Liver (tissue), 9 donors: ENCODE data around the gene CACNB4. TPM values are rescaled to one million over a fixed set of nuclear protein-coding genes. Genes with fewer than 3 reads are reported as not detected.

Experiments
- DNase-seq: peaks from one replicate; pipeline ENCODE4 v3.0.0-alpha.2; 2017; ENCODE audit warnings: low spot score
- H3K27ac ChIP-seq, 2 donors: one replicate each; pipeline ENCODE4 v1.7.0; 2013; ENCODE audit warnings: inconsistent platforms in 2 of 2, low read length in 2 of 2, control low read depth in 1 of 2, low read depth in 1 of 2, mild to moderate bottlenecking in 1 of 2
- H3K27me3 ChIP-seq, 4 donors: one replicate each; pipeline versions ENCODE4 v1.6.1 to v1.7.0; 2013; ENCODE audit warnings: low read length in 3 of 4, inconsistent platforms in 1 of 4, mild to moderate bottlenecking in 1 of 4, moderate library complexity in 1 of 4; ENCODE audit not compliant: control insufficient read depth in 4 of 4, insufficient read depth in 4 of 4
- H3K36me3 ChIP-seq, 4 donors: one replicate each; pipeline versions ENCODE4 v1.6.1 to v1.7.0; 2013; ENCODE audit warnings: low read length in 3 of 4, mild to moderate bottlenecking in 3 of 4, low read depth in 1 of 4, moderate library complexity in 1 of 4; ENCODE audit not compliant: control insufficient read depth in 4 of 4, insufficient read depth in 3 of 4
- H3K4me1 ChIP-seq, 4 donors: one replicate each; pipeline versions ENCODE4 v1.6.1 to v1.7.0; 2013; ENCODE audit warnings: low read length in 3 of 4, mild to moderate bottlenecking in 3 of 4, moderate library complexity in 1 of 4; ENCODE audit not compliant: control insufficient read depth in 4 of 4, insufficient read depth in 4 of 4
- H3K4me3 ChIP-seq, 3 donors: one replicate each; pipeline versions ENCODE4 v1.6.1 to v1.7.0; 2013; ENCODE audit warnings: low read length in 3 of 3, control low read depth in 1 of 3, low read depth in 1 of 3, mild to moderate bottlenecking in 1 of 3
- H3K9ac ChIP-seq, 2 donors: one replicate each; pipeline ENCODE4 v1.7.0; 2013; ENCODE audit warnings: low read length in 2 of 2, mild to moderate bottlenecking in 2 of 2, moderate library complexity in 2 of 2, control low read depth in 1 of 2, low read depth in 1 of 2
- H3K9me3 ChIP-seq, 4 donors: one replicate each; pipeline versions ENCODE4 v1.6.1 to v1.7.0; 2013; ENCODE audit warnings: low read length in 3 of 4; ENCODE audit not compliant: control insufficient read depth in 4 of 4
- ATF3 ChIP-seq: IDR thresholded peaks from 2 replicates; pipeline ENCODE4 v1.6.1; 2016; ENCODE audit warnings: antibody characterized with exemption
- EGR1 ChIP-seq, 2 donors: IDR thresholded peaks; 2 replicates each; pipeline ENCODE4 v1.6.1; 2016 to 2018; ENCODE audit warnings: antibody characterized with exemption in 2 of 2, low read depth in 2 of 2
- FOXA1 ChIP-seq: IDR thresholded peaks from 2 replicates; pipeline ENCODE4 v1.6.1; 2016; ENCODE audit warnings: antibody characterized with exemption
- FOXA2 ChIP-seq: IDR thresholded peaks from 2 replicates; pipeline ENCODE4 v1.6.1; 2016; ENCODE audit warnings: antibody characterized with exemption
- GABPA ChIP-seq, 2 donors: IDR thresholded peaks in 1 of 2; conservative IDR thresholded peaks in 1 of 2; 2 replicates each; pipeline ENCODE4 v1.6.1; 2016; ENCODE audit warnings: antibody characterized with exemption in 2 of 2, mild to moderate bottlenecking in 1 of 2, moderate library complexity in 1 of 2
- HNF4A ChIP-seq, 2 donors: conservative IDR thresholded peaks; 2 replicates each; pipeline ENCODE4 v1.6.1; 2016; ENCODE audit warnings: antibody characterized with exemption in 2 of 2, mild to moderate bottlenecking in 2 of 2
- JUND ChIP-seq, 2 donors: IDR thresholded peaks; 2 replicates each; pipeline ENCODE4 v1.6.1; 2016; ENCODE audit warnings: antibody characterized with exemption in 2 of 2
- MAX ChIP-seq: IDR thresholded peaks from 2 replicates; pipeline ENCODE4 v1.6.1; 2016; ENCODE audit warnings: antibody characterized with exemption
- NR2F2 ChIP-seq: IDR thresholded peaks from 2 replicates; pipeline ENCODE4 v1.6.1; 2016; ENCODE audit warnings: antibody characterized with exemption
- RAD21 ChIP-seq, 2 donors: IDR thresholded peaks; 2 replicates each; pipeline ENCODE4 v1.6.1; 2016; ENCODE audit warnings: antibody characterized with exemption in 2 of 2, mild to moderate bottlenecking in 2 of 2
- REST ChIP-seq: IDR thresholded peaks from 2 replicates; pipeline ENCODE4 v1.6.1; 2016; ENCODE audit warnings: antibody characterized with exemption, mild to moderate bottlenecking
- RXRA ChIP-seq, 2 donors: IDR thresholded peaks; 2 replicates each; pipeline ENCODE4 v1.6.1; 2017 to 2018; ENCODE audit warnings: antibody characterized with exemption in 2 of 2, mild to moderate bottlenecking in 1 of 2
- TAF1 ChIP-seq: conservative IDR thresholded peaks from 2 replicates; pipeline ENCODE4 v1.6.1; 2016; ENCODE audit warnings: antibody characterized with exemption, mild to moderate bottlenecking
- YY1 ChIP-seq: IDR thresholded peaks from 2 replicates; pipeline ENCODE4 v1.6.1; 2016; ENCODE audit warnings: antibody characterized with exemption, mild to moderate bottlenecking
- ZBTB33 ChIP-seq: IDR thresholded peaks from 2 replicates; pipeline ENCODE4 v1.6.1; 2016; ENCODE audit warnings: antibody characterized with exemption
- WGBS: extraction: QIAGEN DNeasy Blood & Tissue Kit; methylation state at CpG from one replicate; pipeline ENCODE4 v1.1.7; 2013; 5-methylcytosine and 5-hydroxymethylcytosine counted together
- polyA plus RNA-seq, 2 donors: library from polyadenylated mRNA; stranded (reverse) in 1 of 2; unstranded in 1 of 2; fragments of 200-250 nt in 1 of 2; fragments of >200 nt in 1 of 2; fragmentation: Nextera tagmentation in 1 of 2; extraction: Ambion mirVana in 1 of 2; gene quantifications; one replicate each; pipeline versions ENCODE4 v1.2.1 to v1.2.3, GENCODE V29; 2013 to 2015
- total RNA-seq, 2 donors: library from RNA; depleted of rRNA; stranded (reverse); fragments of >200 nt; gene quantifications; one replicate each; pipeline ENCODE4 v1.2.3, GENCODE V29; 2014
- donor health status: healthy.
- donor health status: healthy.
- donor health status: healthy.
- donor health status: healthy.
- donor health status: healthy.

CACNB4 gene
- total and polyA plus RNA-seq, 4 donors: 0.02 to 0.50 (median 0.21) TPM

GRCh38 chr2:152078023-152078422, 20.8 kb downstream of the CACNB4 start:
- WGBS: 95% methylated on average over 9 of the region's 9 CpGs
- H3K36me3 ChIP-seq: no peaks in the 10 kb centered on the region
- no peak for DNase-seq
- H3K27me3 ChIP-seq: no peaks in the 10 kb centered on the region
- H3K4me1 ChIP-seq: no peaks in the 10 kb centered on the region
- no peak overlapping the region for H3K9ac ChIP-seq
- no peaks in the 10 kb centered on the region for H3K9me3 ChIP-seq
- no peak overlapping the region for H3K27ac ChIP-seq
- TF ChIP-seq YY1 (no peak), GABPA (IDR thresholded peaks at IDR 0.05 in 1 of 2, conservative IDR thresholded peaks at IDR 0.05 in 1 of 2) (no peak), ZBTB33 (no peak), HNF4A (conservative IDR thresholded peaks at IDR 0.05) (no peak)
- no peak overlapping the region for H3K4me3 ChIP-seq

GRCh38 chr2:152075461-152076050, 23.3 kb downstream of the CACNB4 start:
- no peaks in the 10 kb centered on the region for H3K36me3 ChIP-seq
- no peaks in the 10 kb centered on the region for H3K4me1 ChIP-seq
- no peak overlapping the region for H3K27ac ChIP-seq
- no peak for TF ChIP-seq RAD21 (IDR thresholded peaks at IDR 0.05)
- TF ChIP-seq FOXA1: no peak
- 48% methylated on average over 4 of the region's 4 CpGs for WGBS
- DNase-seq: no peak
- no peaks in the 10 kb centered on the region for H3K9me3 ChIP-seq
- no peak overlapping the region for H3K4me3 ChIP-seq
- no peak overlapping the region for H3K9ac ChIP-seq
- no peaks in the 10 kb centered on the region for H3K27me3 ChIP-seq

GRCh38 chr2:152072011-152072410, 26.8 kb downstream of the CACNB4 start:
- DNase-seq: no peak
- no peaks in the 10 kb centered on the region for H3K36me3 ChIP-seq
- no peak for TF ChIP-seq EGR1 (IDR thresholded peaks at IDR 0.05; ENCODE audit: low read depth in 2 of 2)
- TF ChIP-seq REST: no peak
- no peak for TF ChIP-seq TAF1
- no peak for TF ChIP-seq ATF3
- TF ChIP-seq RXRA (IDR thresholded peaks at IDR 0.05): no peak
- no peak for TF ChIP-seq NR2F2
- no peak for TF ChIP-seq MAX
- no peak for TF ChIP-seq HNF4A (conservative IDR thresholded peaks at IDR 0.05)
- no peak for TF ChIP-seq FOXA2
- TF ChIP-seq JUND (IDR thresholded peaks at IDR 0.05): no peak
- no peak for TF ChIP-seq YY1
- 88% methylated on average over 2 of the region's 2 CpGs for WGBS
- H3K4me3 ChIP-seq: no peak overlapping the region
- no peaks in the 10 kb centered on the region for H3K27me3 ChIP-seq
- no peaks in the 10 kb centered on the region for H3K4me1 ChIP-seq
- H3K9me3 ChIP-seq: no peaks in the 10 kb centered on the region
- H3K9ac ChIP-seq: no peak overlapping the region
- H3K27ac ChIP-seq: no peak overlapping the region
